CD4-positive, alpha-beta T cell treated with Interferon alpha-2 for 1 hour (primary cell): ENCODE results near the gene RPUSD4.

ENCODE experiments used
- DNase-seq, 2 donors: peaks; one replicate each; pipeline ENCODE4 v3.0.0-alpha.2; 2020 to 2022

RPUSD4 gene

DNA sequence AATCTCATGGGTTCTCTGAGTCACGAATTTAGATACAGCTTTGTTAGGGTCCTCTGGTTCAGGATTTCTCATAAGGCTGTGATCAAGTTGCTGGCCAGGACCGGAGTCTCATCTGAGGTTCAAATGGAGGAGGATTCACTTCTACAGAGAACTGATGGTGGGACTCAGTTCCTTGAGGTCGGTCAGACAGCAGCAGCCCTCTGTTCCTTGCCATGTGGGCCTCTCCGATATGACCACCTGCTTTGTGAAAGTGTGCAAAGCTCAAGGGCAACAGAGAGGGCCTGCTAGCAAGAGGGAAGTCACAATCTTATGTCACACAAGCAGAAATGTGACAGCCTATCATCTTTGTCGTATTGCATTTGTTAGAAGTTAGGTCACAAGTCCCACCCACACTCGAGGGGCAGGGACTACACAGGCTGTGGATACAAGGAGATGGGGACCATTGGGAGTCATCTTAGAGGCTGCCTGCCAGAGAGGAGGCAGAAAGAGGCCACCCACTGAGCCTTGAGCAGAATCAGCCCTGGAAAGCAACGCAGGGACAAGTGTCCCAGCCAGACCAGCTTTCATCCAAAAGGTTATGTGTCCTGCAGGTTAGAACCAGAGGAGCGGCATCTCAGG lies 34.5 kb downstream of the RPUSD4 start:
- DNase-seq = no peak

DNA sequence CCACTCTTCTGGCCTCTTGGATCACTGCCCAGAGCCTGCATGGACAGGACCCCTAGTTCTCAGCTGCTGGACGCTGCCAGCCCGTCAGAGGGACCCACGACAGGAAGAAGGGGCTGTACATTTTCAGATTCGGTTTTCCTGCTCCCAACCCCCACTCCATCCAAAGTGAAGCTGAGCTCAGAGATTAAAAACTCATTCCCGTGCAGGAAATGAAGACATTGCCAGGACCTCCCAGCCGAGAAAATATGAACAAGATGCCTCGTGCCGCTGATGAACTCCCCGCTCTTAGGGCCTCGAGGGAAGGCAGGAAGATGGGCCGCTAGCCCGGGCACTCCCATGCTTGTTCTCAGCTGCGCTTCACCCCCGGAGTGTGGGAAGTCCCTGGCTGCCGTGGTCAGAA lies 36.1 kb downstream of the RPUSD4 start:
- DNase-seq = no peak

DNA sequence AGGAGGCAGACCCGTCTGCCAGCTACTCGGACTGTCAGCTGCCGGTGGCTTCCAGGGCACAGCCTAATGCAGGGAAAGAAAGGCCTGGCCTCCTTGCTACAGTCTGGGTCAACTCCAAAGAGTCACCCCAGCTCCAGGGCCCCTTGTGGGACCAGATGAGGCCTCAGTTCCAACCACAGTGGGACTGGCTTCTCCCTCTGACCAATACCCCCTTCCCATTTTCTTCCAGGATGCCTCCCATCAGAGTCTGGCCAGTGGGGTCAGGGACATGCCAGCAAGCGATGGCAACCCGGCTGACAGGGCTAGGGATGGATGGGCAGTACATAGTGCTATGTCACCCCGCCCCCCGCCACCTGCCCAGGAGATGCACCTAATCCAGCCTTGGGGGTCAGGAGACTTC lies 36.6 kb downstream of the RPUSD4 start:
- no peak for DNase-seq

DNA sequence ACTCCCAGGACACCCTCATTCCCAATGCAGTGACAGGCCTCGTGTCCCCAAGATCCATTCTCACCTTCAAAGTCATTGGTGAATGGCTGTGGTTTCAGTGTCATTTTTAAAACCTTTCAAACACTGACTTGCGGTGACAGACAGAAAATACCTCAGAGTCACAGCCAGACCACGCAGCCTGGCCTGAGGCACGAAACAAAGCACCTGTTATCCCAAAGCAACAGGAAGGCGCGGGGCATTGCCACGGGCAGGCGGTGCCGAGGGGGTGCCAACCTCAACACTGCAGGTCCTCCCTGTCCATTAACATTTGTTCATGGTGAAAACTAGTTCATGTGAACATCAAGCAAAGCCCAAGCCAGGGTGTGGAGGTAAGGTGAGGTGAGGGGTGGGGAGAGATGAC lies 38.2 kb downstream of the RPUSD4 start:
- no peak for DNase-seq

DNA sequence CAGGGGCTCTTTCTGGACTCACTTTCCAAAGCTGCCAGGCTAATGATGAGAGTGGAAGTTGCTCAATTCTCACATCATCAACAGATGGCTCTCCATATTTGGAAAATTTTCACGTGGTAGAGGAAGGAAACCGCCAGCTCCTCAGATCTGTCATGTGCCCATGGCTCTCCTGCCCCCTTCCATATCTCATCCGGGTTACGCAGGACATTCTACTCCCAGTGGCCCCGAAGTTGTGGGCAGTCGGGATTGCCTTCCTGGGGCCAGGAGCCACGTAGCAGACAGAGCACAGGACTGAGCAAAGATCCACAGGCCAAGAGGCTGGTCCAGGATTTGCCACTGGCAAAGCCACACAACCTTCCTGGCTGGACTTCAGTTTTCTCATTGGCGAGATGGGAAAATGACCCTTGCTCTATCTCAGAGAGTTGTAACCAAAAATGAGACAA lies 38.8 kb downstream of the RPUSD4 start:
- DNase-seq = no peak

DNA sequence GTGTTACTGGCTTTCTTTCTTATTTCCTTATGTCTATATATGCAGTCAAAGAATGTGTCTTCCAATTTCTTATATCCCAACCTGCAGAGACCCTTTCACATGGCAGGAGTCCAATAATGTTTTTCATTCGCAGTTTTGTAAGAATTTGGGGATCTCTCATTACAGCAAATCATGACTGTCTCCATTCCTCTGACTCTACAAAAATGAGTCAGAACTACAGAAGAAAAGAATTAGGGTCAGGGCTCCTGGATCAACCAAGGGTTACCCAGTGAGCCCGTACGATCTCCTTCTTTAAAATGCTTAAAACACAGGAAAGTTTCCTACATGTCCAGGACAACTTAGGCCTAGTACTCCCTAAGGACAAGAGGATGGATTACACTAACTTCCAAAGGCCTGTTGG lies 42.2 kb downstream of the RPUSD4 start:
- no peak for DNase-seq

DNA sequence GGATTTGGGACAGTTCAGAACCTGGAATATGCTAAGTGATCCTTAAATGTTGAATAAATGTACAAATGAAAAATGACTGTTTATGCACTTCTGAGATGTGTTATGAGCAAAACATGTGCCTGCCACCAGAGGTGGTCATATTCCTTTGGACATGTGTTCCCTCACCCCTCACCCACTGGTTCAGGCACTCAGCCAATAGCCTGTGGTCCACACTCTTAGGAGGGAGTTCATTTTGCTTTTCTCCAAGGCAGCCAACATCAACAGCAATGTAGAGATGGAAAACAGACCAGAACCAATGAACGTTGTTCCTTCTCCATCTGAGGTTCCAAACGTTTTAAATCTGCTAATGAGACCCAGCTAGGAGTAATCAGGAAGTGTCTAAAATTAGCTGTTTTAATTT lies 44.0 kb downstream of the RPUSD4 start:
- DNase-seq = no peak

DNA sequence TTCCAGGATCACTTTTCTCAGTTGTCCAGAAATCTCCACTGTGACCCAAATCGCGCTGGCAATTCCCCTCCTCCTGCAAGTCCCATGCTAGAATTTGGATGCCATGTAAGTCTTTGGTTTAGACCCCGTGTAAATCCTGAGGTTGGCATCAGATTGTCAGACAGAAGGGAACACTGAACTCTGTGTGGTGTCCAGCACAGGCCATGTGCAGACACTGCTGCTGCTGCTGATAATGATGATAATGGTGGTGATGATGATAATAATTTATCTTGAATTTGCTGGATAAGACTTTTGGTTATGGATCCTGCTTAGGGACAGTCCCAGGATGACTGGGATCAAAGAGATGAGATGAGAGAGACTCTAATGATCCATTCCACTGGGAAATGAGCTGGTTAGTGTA lies 45.0 kb downstream of the RPUSD4 start:
- no peak for DNase-seq

DNA sequence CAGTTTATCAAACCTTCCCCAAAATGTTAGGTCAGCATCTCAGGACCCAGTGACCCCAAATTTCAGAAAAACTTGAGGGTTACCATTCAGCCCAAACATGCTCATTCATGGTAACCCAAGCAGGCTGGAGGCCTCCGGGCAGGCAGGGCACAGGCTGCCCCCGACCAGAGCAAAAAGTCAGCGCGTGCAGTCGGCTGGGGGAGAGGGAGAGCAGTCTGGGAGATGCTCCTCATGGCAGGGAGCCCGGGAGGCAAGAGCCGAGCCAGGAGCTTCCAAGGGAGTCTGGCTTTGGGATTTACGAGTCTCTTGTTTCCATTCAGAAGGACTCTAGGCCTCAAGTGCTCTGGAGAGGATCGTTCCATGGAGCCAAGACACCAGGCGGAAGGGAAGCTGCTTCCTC lies 45.7 kb downstream of the RPUSD4 start:
- no peak for DNase-seq

DNA sequence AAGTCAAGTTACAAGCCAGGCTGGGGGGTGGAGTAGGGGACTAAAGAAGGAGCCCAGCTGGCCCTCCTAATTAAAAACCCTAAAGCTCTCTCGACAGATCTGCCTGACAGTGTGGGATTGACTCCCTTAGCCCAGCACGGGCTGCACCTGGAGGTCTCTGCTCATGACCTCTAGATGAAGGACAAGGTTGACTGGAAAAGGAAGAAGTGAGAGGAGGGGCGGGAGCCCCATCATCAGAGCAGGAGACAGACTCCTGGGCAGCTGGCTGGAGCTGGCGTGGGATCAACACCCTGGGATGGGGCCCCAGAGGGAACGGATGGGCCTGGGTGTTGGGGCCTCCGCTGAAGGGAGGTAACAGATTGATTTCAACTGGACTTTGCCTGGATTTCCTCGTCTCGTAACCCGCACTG lies 46.1 kb downstream of the RPUSD4 start:
- no peak for DNase-seq

DNA sequence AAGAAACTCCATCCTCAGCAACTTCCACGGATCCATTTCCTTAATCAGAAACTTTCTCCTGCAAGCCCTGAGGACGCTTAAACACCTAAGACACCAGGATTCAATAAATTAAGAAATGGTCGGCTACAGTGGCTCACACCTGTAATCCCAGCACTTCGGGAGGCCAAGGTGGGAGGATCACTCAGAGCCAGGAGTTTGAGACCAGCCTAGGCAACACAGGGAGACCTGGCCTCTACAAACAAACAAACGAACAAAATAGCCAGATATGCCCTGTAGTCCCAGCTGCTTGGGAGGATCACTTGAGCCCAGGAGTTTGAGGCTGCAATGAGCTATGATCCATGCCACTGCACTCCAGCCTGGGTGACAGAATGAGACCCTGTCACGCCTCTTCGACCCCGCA lies 46.7 kb downstream of the RPUSD4 start:
- DNase-seq = no peak

DNA sequence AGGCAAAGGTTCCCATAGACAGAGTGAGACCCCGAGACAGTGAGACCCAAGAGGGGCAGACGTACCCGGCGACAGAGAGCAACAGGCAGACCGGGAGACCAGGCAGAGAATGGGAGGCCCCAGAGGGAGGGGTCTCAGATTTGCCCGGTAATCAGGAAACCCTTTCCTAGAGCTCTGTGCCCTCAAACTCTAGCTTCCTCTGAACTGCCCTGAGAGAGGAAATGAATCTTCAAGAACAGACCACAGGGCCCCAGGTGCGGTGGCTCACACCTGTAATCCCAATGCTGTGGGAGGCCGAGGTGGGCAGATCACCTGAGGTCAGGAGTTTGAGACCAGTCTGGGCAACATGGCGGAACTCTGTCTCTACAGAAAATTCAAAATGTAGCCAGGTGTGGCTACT lies 47.7 kb downstream of the RPUSD4 start:
- DNase-seq = no peak

DNA sequence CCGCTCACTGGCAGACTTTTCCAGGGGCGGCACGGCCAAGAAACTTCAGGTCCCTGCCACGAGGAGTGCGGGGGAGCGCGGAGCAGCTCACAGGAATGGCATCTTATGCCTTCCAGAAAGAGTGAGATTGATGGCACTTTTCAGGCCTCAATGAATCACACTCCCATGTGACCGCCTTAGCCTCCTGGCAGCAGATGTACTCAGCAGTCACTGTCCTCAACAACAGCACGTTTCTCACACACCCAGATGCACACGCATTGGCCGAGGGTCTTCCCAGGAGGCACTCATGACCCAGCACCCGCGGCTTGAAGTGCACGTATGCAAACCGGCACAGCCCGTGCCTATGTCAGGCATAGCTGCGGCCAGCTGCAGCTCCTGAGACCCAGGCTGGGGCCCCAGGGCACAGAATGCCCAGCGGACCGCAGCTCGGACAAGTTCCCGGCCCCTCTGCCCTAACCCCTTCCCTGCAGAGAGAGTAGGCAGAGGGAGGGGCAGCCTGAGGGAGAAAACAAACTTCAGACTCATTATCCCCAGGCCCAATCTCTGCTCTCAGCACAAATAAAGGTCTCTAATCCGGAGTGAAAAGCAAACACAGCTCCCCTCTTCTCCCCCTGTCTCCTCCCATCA lies 48.3 kb downstream of the RPUSD4 start:
- no peak for DNase-seq

DNA sequence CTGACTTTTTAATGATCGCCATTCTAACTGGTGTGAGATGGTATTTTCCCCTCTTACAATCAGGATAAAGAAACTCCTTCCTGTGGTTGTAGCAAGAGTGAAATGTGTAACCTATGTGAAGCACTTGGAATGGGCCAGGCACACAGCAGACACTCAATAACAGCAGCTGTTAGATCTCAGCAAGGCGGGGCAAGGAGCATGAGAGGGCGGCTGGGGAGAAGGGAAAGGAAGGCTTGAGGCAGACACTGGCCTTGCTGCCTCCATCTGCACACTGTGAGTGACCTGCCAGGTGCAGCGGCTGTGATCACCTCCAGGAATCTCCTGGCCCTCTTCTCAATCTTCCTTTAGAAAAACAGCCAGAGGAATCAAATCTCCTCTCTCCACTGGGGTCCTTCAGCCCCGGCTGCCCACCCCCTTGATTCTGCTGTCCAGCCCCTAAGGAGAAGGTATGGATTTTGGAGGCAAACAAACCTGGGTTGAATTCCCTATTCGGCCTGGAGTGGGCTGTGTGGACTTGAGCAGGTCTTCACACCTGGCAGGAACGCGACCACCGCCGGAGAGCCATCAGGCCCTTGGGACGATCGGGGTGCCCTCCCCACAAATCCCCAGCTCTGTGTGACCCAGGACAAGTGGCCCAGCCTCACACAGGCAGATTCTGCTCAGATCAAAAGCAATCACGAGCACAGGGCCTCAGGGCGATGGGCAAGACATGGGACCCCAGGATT lies 49.0 kb downstream of the RPUSD4 start:
- DNase-seq = no peak

DNA sequence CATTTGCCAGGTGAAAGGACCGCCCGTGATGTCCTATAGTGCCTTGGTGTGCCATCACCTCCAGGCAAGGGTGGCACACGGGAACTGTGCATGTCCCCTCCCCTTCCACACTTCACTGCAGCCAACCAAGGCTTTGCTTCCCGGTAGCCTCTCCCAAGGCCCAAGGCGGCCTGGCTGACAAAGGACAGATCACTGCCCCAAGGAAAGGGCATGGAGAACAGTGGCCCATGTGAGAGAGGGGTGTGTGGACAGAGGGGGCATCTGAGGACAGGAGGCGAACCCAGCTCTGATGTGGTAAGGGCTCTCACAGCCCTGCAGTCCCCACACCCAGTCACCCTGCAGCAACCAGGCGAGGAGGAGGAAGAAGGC lies 50.4 kb downstream of the RPUSD4 start:
- no peak for DNase-seq

DNA sequence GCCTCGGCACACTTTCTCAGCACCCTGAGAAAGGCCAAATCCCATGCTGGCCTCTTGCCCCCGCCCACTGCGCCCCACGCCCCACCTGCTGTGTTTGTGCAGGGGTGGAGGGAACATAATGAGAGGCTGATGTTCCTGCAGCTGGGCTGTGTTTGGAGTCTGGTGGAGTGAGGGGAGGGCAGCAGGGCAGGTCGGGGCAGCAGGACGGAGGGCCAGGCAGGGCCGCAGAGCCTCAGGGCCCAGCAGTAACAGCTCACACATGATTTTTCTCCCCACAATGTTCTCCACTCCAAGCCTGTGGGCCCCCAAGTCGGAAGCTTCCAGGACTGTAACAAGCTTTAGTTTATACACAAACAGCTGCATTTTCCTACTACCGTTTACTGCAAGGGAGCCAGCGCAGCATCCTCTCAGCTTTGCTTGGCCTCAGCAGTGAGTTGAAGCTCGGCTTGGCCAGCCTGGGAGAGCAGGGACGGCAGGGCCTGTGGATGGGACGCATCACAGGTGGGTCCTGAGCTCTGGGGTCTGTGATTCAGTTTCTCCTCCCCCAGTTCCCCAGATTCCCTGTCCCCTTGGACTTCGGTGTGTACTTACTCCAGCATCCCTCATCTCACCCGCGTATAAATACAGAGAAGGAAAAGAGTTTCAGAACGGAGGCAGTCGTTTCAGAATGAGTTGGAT lies 51.0 kb downstream of the RPUSD4 start:
- DNase-seq = no peak

DNA sequence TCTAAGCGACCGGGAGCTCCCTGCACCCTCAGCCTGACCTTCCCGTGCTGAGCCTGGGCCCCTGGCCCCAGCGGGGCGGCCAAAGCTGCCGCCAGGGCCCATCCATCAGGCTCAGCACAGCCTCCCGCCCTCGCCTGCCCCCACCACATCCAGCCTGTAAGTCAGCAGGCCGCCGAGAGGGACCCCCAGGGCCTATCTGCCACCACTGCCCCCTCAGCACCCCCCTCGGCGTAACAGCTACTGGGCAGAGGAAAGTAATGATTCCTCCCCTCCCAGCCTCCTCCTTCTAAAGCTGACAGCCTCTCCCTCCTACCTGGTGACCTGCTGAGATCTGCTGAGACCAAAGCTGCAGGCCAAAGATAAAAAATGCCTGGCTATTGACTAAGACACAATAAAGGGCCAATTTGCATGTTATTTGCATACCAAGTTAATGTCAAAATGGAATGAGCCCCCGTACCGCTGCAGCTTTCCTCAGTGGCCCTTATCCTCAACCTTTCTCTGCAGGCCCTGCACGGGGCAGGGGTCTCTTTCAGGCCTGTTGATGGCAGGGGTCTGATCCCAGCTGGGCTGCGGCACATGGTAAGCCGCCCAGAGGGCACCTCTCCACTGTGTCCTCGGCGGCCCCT lies 51.6 kb downstream of the RPUSD4 start:
- DNase-seq = no peak

DNA sequence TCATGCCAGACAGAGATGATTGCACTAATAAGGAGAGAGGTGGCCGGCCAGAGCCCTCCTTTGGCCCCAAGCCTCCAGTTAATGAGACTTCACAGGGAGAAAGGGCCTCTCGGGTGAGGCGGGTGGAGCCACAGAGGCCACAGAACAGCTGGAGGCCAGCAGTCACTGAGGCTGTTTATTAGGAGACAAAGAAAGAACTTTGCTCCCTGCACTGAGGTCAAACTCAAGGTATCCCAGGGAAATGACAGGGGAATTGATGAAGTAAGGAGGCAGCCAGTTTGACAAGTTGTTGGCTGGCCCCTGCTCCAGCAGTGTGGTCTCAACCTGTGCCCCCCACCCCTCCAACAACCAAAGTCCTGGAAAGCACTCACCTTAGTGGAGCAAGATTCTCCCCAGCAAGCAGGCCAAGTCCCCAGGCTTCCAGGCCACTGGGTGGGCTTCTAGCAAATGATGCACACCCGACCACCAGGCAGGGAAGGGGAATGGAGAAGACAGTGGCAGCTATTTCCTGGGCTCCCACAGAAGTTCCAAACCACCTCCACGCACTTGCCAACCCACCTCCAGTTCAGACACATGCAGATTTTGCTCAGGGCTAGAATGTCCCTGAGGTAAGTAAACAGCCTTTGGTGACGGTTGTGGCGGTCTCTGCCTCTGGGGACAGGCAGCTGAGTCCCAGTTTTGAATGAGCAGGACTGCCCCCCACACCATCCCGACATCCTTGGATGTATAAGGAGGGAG lies 53.2 kb downstream of the RPUSD4 start:
- DNase-seq = no peak

DNA sequence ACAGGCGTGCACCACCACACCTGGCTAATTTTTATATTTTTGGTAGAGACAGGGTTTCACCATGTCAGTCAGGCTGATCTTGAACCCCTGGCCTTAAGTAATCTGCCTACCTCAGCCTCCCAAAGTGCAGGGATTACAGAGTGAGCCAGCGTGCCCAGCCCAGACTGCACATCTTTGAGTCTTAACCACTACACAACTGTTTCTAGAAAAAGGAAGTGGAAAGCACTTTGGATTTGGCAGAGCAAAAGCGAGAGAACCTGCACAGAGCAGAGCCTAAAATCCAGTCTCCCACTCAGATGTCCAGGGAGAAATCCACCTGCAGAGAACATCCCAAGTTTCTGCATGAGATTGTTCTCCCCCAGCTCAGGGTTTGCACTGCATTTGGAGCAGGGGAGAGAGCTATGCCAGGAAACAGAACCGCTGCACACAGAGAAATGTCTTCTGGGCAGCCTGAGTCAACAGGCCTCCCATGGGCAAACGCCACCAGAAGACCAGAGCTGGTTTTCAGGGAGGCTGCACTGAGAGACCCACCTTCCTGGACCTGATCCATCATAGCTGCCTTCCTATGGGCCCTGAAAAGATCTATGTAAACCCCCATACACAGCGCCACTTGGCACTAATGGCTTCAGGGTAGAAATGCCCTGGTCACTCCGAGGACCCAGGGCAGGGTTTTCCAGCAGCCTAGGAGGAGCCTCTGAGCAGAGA lies 54.0 kb downstream of the RPUSD4 start:
- DNase-seq = no peak

DNA sequence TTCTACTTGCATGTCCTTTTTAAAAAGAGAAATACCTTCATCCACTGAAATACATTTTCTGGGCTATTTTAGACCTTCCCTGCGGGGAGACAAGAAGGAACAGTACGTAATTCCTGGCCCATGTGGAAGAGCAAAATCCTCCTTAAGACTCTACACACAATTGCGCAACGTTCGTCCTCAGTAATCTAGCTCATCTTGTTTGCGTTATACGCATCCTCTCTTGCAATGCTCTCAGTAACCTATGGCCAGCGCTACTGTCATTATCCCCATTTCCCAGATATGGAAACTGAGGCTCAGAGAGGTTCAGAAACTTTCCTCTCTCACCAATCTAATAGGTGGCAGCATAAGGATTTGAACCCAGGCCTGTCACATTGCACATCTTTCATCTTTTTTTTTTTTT lies 54.6 kb downstream of the RPUSD4 start:
- no peak for DNase-seq

DNA sequence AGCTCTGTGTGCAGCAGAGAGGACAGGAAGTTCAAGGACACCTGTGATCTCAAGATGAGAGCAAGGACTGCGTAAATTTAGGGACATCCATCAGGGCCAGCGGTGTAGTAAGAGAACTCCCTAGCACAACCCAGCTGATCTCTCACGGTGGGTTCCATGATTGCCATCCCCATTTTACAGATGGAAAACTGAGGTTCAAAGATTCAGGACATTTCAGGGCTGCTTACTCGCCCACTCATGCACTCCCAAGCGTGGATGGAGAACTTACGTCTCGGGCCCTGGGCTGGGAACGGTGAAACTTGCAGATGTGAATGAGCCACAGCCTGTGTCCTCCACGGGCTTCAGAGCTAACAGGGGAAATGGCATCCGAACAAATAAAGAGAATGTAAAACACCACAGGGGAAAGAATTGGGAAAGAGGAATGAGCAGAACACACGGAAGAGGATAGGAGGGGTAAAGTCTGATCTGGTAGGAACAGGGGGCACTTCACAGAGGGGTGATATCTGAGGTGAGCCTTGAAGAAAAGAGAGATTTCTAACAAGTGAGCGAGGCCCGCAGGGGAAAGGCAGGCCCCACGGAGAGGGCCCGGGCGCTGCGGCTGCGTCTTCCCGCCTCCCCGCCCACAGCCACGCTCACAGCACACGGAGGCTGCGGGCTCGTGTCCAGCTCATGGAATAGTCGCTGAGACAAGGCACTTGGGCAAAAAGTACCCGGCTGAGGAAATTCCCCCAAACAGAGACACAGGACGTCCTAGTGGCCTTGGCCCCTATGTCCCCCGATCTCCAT lies 55.9 kb downstream of the RPUSD4 start:
- no peak for DNase-seq
